H1 (cell line): ENCODE data around the gene RAB6D.
"Not testable (repeated sequence)": the region's sequence is repeated elsewhere in the genome, so short reads cannot be mapped to it uniquely, and the experiment has no call there.

ENCODE experiments used
- ATF3 ChIP-seq: IDR thresholded peaks from 2 replicates; pipeline ENCODE4 v1.6.1; 2011; ENCODE audit warnings: low read depth, mild to moderate bottlenecking, low read length; ENCODE audit not compliant: insufficient read depth
- CBX5 ChIP-seq: fragments of 300-800, 300-1000 bp; sonication (generic); IDR thresholded peaks from 2 replicates; pipeline ENCODE4 v1.7.1; 2016; ENCODE audit warnings: antibody characterized with exemption, low read length, low read depth
- CTCF ChIP-seq, 3 experiments: IDR thresholded peaks; 1 replicate in 2 of 3; 2 replicates in 1 of 3; pipeline versions ENCODE4 v1.5.1 to v1.6.1; 2011; ENCODE audit warnings: low read length in 3 of 3, mild to moderate bottlenecking in 3 of 3, inconsistent platforms in 2 of 3, low read depth in 1 of 3, moderate library complexity in 1 of 3; ENCODE audit not compliant: insufficient read depth in 1 of 3; ENCODE audit errors: control extremely low read depth in 1 of 3
- E2F6 ChIP-seq: IDR thresholded peaks from 2 replicates; pipeline ENCODE4 v1.6.1; 2012; ENCODE audit warnings: inconsistent platforms
- EP300 ChIP-seq, 2 experiments: IDR thresholded peaks; 1 replicate in 1 of 2; 2 replicates in 1 of 2; pipeline ENCODE4 v1.6.1; 2011 to 2012; ENCODE audit warnings: low read depth in 2 of 2, low read length in 2 of 2, mild to moderate bottlenecking in 2 of 2, borderline replicate concordance in 1 of 2, inconsistent platforms in 1 of 2, moderate library complexity in 1 of 2
- EZH2 ChIP-seq: fragments of 200-600 bp; sonication (generic); IDR thresholded peaks from 2 replicates; pipeline ENCODE4 v1.7.1; 2012; ENCODE audit warnings: low read depth, mild to moderate bottlenecking, moderate library complexity, low read length, inconsistent platforms; ENCODE audit not compliant: severe bottlenecking
- GABPA ChIP-seq: IDR thresholded peaks from 2 replicates; pipeline ENCODE4 v1.6.1; 2011; ENCODE audit warnings: mild to moderate bottlenecking, low read length, moderate library complexity, borderline replicate concordance; ENCODE audit not compliant: insufficient read depth
- HDAC6 ChIP-seq: IDR thresholded peaks from one replicate; pipeline ENCODE4 v1.7.1; 2012; ENCODE audit warnings: low read depth, mild to moderate bottlenecking, inconsistent platforms, low read length, moderate library complexity
- JUND ChIP-seq: IDR thresholded peaks from 2 replicates; pipeline ENCODE4 v1.6.1; 2011; ENCODE audit warnings: mild to moderate bottlenecking, improper control_type of control experiment, low read length
- POLR2A ChIP-seq, 2 experiments: IDR thresholded peaks; 1 replicate in 1 of 2; 2 replicates in 1 of 2; pipeline ENCODE4 v1.6.1; 2011; ENCODE audit warnings: low read depth in 2 of 2, low read length in 2 of 2, mild to moderate bottlenecking in 2 of 2; ENCODE audit errors: control extremely low read depth in 1 of 2
- SP2 ChIP-seq: IDR thresholded peaks from 2 replicates; pipeline ENCODE4 v1.6.1; 2012; ENCODE audit warnings: mild to moderate bottlenecking, low read length, inconsistent platforms
- SRF ChIP-seq: IDR thresholded peaks from 2 replicates; pipeline ENCODE4 v1.6.1; 2011; ENCODE audit warnings: mild to moderate bottlenecking, low read depth, low read length, moderate library complexity
- TAF1 ChIP-seq: IDR thresholded peaks from 2 replicates; pipeline ENCODE4 v1.6.1; 2011; ENCODE audit warnings: mild to moderate bottlenecking, low read depth, low read length
- YY1 ChIP-seq: IDR thresholded peaks from 2 replicates; pipeline ENCODE4 v1.6.1; 2011; ENCODE audit warnings: low read depth, mild to moderate bottlenecking, low read length

DNA sequence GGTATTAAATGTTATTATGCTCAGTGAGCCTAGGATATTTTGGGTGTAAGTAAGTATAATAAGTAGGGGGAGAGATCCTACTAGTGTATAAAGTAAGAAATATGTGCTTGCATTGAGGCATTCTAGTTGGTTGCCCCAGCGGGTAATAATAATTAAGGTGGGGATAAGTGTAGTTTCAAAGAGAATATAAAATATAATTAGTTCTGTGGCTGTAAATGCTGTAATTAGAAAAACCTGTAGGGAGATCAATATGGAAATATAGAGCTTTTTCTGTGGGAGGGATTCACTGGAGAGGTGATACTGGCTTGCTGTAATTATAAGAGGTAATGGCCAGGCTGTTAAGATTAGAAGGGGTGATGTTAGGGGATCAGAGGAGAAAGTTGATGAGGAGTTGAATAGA lies 9.1 kb upstream of the RAB6D start:
- not testable (repeated sequence) for TF ChIP-seq ATF3; CTCF (IDR thresholded peaks at IDR 0.05; ENCODE audit: control extremely low read depth in 1 of 3, insufficient read depth in 1 of 3, low read depth in 1 of 3, low read length in 3 of 3); CBX5; JUND; EP300 (IDR thresholded peaks at IDR 0.05; ENCODE audit: borderline replicate concordance in 1 of 2, low read depth in 2 of 2, low read length in 2 of 2); EZH2; GABPA; HDAC6; POLR2A (IDR thresholded peaks at IDR 0.05; ENCODE audit: control extremely low read depth in 1 of 2, low read depth in 2 of 2, low read length in 2 of 2); E2F6; YY1; SRF; TAF1; SP2
